GM18873 (cell line): ENCODE measurements around the gene LKAAEAR1.

ENCODE experiments used
- ATAC-seq: cut with Tn5 transposase; IDR thresholded peaks from one replicate; pipeline ENCODE4 v1.9.1; 2021; ENCODE audit warnings: mild to moderate bottlenecking, moderate library complexity, moderate number of reproducible peaks; ENCODE audit not compliant: unreplicated experiment, low FRiP score

Gene LKAAEAR1

DNA sequence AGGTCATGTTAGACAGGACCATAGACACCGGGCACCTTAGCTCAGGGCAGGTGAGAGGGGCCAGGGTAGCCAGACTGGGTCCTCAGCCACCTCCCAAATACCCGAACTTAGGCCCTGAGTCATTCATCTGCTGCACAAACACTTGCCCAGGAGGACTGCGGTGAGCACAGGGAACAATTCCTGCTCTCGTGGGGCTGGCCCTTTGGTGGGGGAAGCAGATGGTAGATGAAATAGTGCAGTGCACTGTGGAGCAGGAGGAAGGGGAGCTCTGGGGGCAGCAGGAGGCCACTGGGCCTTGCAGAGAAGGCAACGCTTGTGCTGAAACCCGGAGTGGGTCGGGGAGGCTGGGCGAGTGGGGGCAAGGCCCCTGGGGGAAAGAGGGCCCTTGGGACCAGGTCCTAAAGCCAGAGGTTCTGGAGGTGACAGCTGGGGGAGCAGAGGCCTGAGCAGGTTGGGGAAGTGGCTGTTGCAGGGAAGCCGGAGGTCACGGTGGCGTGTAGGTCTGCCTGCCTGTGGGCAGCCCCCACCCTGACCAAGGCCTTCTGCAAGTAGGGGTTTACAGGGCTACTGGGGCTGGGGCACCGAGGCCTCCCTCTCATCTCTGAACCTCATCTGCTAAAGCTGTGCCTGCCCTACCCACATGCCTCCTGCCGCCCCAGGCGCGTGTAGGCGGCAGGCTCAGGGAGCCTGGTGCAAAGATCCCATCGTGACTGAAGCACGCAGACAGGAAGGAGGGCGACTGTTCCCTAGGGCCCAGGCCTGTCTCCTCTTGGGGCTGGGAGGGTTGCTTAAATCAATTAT lies 27.8 kb upstream of the LKAAEAR1 start:
- no peak for ATAC-seq

DNA sequence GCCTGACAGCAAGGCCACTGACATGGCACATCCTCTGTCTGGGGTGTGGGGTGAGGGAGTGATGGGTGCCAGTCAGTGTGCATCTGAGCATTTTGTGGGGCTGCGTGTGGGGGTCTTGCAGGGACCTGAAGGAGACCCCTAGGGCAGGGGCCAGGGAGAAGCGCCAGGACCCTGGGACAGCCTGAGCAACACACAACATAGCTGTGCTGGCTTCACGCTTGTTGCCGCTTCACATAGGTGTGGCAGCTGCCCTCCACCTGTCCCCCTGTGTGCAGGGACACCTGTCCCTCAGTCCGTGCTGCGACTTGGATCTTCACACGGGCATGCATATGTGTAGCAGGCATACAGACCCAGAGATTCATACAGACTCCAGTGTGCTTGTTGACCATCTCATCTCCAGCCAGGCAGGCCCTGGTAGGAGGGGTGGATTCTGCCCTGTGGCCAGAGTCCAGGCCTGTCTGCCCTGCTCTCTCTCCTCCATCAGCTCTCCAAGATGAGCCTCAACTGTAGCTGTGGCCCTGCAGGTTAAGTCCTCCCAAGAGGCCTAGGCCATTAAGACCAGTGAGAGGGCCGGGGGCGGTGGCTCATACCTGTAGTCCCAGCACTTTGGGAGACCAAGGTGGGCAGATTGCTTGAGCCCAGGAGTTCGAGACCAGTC lies 26.3 kb upstream of the LKAAEAR1 start:
- no peak for ATAC-seq

DNA sequence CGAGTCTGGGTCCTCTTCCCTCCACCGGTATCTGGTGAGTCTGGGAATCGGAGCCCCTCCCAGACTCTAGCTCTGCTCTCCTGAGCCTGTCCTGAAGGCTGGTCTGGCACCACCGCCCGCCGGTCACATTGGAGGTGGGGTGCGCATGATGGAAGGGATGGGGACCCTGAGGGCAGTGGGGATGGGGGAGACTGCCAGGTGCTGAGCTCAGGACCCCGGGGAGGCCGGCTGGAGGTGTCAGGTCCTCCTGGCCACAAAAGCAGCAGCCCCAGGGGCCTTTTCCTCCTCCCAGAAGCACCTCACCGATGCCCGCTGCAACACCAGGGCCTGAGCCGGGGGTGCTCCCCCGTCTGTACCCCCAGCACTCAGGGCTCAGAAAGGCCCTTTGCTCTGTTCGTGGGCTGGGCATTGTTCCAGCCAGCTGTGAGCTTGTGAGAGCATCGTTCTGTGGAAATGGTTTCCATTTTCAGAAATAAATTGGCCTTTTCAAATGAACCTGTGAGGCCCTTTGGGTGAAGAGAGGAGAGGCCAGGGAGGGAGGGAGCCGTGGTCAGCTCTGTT lies 25.7 kb upstream of the LKAAEAR1 start:
- no peak for ATAC-seq

DNA sequence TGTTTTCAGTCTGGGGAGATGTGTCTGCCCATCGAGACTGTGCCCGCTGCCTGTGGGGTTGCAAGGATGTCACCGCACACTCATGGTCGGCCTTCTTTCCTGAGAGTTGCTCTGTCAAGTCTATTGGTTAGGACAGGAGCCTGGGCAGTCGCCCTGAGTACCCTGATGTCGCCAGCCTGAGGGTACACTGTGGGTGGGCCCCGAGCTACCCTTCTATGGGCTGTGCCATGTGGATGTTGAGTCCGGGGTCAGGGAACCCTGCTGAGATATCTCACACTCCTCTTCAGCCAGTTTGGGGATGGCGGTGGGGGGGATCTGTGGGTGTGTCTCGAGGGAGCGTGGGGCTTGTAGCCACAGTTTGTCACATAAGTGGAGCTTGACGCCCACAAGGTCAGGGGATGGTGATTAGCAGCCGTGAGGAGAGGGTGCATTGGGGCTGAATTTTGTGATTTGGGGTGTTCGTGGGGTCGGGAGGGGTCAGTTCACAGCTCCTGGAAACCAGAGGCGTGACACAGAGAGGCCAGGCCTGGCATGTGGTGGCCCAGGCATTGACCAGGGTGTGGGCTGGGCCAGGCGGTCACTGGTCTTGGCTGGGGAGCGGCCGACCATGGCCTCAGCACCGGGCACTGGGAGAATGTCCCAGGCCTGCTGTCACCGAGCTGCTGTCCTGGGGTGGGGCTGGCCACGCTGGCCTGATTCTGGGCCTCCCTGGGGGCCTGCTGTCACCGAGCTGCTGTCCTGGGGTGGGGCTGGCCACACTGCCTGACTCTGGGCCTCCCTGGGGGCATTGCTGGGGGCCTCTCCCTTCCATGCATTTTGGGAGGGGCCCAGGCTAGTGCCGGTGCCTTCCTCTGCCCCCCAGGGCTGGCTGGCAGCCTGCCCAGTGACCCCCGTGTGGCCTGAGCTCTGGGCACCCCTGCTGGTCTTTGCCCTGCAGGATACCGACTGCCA lies 24.8 kb upstream of the LKAAEAR1 start:
- no peak for ATAC-seq

DNA sequence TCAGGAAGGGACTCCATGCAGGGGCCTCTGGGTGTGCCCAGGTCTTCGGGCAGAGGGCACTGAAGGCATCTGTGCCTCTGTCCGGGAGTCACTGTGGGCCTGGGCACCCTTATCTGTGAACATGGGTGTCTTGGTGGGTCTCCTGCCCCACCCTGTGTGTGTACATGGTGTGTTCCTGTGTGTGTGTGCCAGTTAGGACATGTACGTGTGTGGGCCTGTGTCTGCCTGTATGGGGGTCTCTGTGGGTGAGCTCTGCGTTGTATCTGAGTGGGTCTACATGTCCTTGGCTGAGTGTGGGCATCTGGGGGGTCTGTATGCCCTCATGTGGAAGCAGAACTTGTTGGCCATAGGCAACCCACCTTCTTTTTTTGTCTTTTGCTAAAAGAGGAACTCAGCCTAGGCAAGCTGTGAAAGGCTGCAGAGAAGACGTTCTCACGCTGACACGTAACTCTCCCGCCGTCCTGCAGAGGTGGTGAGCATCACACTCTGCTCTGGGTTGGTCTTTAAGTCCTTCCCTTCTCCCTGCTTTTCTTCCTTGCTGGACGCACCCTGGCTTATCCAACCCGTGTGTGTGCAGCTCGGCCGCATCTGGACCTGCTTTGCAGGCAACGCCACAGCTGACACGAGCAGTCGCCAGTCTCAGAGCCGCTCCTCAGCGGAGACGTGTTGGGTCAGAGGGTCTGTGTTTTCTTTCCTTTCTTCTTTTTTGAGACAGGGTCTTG lies 23.7 kb upstream of the LKAAEAR1 start:
- no peak for ATAC-seq

DNA sequence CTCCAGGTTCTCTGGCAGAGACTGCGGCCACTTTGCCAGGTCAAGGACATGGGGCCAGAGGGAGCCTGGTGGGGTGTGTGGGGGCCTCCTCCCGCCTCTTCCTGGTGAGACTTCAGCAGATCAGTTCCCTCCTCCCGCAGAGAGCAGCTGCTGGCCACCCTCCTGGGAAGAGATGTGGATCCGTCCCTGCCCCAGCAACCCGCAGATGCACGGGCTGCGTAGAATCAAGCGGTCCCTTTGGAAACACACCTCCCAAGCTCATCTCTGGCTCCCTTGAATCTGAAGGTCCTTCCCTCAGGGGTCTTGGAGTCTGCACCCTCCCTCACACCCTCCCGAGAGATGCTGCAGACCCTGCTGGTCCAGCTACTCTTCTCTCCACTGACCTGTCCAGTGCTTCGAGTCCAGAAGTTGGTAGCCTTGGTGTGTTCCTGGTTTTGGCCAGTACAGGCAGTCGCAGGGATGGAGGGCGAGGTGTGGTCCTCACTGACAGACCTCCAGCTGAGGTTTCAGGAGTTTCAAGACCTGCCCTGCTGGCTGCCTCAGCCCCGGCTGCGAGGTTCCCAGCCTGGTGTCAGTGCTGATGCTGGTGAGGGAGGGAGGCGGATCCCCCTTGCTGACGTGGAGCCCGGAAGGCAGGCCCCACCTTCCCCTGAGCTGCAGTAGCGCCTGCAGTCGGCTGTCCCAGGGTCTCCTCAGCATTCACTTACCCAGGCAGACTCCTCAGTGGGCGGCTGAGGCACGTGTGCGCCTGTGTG lies 23.0 kb upstream of the LKAAEAR1 start, which contains the start of gene NPBWR2:
TSS of gene NPBWR2 (minus strand) at position 585 of the 755 bp plus-strand sequence. CDS start 734 bp downstream, outside the sequence.
- no peak for ATAC-seq

DNA sequence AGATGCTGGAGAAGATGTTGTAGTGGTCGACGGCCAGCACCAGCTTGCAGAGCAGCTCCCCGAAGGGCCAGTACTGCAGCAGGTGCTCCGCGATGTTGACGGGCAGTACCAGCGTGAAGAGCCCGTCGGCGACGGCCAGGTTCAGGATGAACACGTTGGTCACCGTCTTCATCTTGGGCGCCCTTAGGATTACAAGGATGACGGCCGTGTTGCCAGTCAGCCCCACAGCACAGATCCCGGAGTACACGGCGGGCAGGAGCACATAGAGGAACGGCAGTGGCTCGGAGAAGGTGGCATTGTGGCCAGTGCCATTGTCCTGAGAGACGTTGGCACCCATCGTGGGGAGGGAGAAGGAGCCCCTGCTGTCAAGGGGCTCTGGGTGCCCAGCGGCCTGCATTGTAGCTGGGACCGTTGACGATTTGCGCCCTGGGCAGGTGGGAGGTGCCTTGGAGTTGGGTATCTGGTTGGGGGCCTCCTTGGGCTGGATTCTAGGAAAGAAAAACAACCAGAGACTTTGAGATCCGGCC lies 22.3 kb upstream of the LKAAEAR1 start:
- ATAC-seq, result no peak

DNA sequence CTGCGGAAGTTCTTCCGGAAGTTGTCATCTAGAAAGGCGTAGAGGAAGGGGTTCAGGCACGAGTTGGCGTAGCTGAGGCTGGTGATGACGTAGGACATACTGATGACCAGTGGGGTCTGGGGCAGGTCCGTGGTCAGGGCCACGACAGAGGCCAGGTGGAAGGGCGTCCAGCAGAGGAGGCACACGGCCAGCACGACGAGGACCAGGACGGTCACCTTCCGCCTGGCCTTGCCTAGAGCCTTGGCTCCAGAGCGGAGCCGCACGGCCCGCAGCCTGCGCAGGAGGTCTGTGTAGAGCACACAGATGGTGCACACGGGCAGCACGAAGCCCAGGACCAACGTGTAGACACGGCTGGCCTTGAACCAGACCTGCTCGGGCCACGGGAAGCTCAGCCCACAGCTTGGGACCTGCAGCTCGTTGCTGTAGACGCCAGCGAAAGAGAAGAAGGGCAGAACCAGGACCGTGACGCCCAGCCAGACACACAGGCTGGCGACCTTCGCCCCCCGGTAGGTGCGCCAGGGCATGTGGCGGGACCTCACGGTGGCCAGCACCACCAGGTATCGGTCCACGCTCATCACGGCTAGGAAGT lies 21.7 kb upstream of the LKAAEAR1 start:
- no peak for ATAC-seq

DNA sequence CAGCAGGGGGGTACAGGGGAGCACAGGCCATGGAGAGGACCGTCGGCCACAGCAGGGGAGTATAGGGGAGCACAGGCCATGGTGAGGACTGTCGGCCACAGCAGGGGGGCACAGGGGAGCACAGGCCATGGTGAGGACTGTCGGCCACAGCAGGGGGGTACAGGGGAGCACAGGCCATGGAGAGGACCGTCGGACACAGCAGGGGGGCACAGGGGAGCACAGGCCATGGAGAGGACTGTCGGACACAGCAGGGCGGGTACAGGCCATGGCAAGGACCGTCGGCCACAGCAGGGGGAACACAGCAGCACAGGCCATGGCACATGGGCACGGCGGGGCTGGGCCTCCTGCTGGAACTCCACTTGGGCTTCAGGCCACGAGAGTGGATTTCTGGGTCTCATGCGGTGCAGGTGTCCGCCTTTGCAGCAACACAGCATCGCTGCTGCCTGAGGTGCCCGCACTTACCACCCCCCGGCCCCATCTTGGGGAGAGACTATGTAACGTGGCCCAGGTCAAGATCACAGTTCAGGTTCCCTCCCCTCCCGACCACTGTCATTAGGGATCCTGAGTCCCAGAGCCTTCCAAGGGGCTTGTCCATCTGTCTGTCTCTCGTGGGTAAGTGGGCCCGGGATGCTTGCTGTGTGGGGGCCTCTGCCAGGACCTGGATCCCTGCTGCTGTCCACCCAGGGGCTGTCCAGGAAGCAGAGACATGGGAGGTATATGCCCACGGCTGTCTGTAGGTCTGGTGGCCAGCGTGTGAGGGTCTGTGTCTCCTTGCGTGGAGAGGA lies 20.7 kb upstream of the LKAAEAR1 start:
- ATAC-seq, result no peak

DNA sequence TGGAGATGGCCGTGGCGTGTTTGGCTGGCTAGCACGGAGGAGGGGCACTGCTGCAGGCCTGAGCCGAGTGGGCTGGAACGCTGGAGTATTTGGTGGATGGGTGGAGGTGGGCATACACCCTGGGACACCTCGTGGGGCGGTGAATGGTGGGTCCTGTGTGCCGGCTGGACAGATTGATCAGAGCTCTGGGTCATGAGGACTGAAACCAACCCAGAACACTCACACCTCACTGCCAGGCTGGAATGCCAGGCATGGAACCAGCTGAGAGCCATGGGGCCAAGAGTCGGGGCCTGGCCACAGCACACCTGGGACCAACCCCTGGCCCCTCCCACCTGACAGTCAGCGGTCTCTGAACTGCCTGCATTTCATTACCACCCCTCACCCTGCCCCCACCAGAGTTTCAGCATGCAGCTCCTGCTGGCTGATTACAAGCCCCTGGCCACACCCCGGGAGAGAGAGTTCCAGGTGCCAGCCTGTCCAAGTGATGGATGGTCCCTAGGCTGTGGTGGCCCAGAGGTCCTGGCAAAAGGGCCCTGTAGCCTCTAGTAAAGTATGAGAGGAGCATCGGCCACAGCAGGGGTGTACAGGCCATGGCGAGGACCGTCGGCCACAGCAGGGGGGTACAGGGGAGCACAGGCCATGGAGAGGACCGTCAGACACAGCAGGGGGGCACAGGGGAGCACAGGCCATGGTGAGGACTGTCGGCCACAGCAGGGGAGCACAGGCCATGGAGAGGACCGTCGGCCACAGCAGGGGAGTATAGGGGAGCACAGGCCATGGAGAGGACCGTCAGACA lies 19.9 kb upstream of the LKAAEAR1 start:
- ATAC-seq, result no peak

DNA sequence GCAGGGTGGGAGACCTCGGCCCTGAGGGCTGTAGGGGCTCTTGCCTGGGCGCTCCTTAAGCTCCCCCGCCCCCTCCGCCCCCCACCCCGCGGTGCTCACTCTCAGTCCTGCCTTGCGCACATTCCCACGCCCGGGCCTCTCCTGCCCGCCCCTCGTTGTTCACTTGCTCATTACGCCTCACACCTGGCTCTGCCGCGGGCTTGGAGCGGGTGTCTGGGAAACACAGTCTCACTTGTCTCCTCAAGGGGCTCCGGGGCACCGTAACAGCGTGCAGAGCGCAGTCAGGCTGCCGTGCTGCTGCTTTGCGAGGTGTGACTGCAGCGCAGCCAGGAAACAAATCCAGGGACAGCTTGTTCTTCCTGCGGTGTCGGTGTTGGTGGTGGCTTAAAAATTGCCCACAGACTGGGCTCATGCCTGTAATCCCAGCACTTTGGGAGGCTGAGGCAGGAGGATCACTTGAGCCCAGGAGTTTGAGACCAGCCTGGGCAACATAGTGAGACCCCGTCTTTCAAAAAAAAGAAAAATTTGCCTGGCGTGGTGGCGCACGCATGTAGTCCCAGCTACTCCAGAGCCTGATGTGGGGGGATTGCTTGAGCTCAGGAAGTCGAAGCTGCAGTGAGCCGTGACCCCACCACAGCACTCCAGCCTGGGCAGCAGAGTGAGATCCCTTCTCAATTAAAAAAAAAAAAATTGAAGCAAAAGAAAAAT lies 18.6 kb upstream of the LKAAEAR1 start:
- ATAC-seq, result no peak

DNA sequence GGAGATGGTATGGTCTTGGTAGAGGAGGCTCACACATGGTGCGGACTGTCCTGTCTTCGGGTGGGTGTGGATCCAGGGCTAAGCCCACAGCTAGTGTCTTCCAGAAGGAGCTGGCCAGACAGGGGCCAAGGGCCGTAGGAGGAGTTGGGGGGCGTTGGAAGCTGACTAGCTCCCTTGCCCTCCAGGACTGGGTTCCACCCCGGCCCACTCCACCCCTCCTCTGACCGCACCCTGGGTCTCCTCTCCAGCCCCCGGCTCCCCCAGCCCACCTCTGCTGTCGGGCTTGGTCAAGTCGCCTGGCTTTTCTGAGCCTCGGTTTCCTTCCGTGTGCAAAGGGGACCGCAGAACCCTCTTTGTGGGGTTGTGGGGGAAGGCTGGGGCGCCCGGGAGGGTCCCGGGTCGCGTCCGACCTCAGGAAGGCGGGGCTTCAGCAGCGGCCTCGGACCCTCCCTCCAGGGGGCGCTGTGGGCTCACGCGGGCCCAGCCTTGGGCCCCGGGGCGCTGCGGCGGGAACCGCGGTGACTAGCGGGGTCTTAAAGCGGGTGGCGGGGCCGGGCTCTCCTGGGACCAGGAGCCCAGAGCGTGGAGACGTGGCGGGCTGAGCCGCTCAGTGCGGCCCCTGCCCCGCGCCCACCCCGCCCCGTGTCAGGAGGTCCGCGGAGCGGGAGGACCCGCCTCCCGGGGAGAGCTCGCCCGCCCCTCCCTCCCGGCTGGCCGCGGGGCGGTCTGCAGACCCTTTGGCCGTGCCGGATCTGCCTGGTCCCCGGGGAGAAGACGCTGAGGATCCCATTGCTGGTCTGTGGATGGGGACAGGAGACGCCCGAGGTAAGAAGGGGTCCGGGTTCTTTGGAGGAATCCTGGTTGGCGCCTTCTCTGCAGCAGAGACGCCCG lies 17.8 kb upstream of the LKAAEAR1 start:
- no peak for ATAC-seq

DNA sequence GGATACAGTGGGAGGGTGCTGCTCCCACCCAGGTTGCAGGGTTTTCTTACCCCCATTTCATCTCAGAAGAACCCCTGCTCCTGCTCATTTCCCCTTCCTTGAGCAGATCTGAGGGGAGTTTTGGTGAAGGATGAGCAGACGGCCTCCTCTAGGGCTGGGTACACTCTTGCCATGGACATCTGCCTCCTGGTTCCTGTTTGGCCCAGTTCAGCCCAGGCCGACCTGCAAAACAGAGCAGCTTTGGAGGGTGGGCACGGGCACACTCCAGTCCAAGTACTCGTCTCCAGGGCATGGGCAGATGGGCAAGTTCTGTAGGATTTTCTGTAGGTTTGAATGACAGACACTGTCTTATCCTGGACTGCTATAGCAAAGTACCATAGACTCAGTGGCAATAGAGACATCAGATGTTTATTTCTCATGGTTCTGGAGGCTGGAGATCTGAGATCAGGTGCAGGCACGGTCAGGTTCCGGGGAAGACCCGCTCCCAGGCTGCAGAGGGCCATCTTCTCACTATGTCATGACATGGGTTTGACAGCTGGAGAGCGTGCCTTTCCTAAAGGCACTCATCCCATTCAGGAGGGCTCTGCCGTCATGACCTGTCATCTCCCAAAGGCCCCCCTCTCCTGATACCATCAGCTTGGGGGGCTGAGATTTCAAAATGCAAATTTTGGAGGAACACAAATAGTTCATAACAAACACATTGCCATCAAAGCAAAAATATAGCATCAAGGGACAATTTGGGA lies 16.9 kb upstream of the LKAAEAR1 start:
- ATAC-seq, result no peak

DNA sequence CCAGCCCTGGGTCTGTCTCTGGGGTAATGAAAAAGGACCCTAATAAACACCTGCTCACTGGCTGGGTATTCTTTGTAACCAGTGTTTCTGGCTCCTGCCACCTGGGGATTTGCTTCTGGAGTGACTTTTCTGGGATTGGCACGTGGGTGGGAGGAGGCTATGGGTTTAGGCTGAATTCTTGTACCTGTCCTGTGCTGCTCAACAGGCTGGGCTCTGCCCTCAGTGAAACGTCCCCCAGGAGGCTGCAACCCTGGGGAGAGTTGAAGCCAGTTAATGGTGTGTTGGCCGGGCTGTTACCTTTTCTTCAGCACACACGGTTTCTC lies 16.3 kb upstream of the LKAAEAR1 start:
- no peak for ATAC-seq
